SK-N-MC (cell line): ENCODE data around the gene JPH2.

ENCODE experiments used
- DNase-seq: peaks from one replicate; pipeline ENCODE4 v3.0.0-alpha.2; 2011; ENCODE audit warnings: low read depth, low spot score
- H3K27ac ChIP-seq: fragments of 200-600 bp; sonication (generic); 2 replicates; pipeline ENCODE4 v1.5.1; 2016; ENCODE audit warnings: mixed run types
- H3K36me3 ChIP-seq: fragments of 200-600 bp; sonication (generic); 2 replicates; pipeline ENCODE4 v1.6.1; 2017; ENCODE audit warnings: antibody characterized with exemption, low read length, mixed read lengths; ENCODE audit not compliant: insufficient read depth
- H3K4me3 ChIP-seq: fragments of 200-600 bp; sonication (generic); 2 replicates; pipeline ENCODE4 v1.5.1; 2016
- H3K9ac ChIP-seq: fragments of 200-600 bp; sonication (generic); 2 replicates; pipeline ENCODE4 v1.8.0; 2017; ENCODE audit warnings: mixed run types, mixed read lengths; ENCODE audit not compliant: insufficient read length
- H3K9me3 ChIP-seq: fragments of 200-600 bp; sonication (generic); 2 replicates; pipeline ENCODE4 v1.6.1; 2017; ENCODE audit warnings: low read depth, mild to moderate bottlenecking, antibody characterized with exemption, low read length, moderate library complexity, mixed read lengths
- EZH2 ChIP-seq: fragments of 200-600 bp; sonication (generic); IDR thresholded peaks from one replicate; pipeline ENCODE4 v1.6.1; 2017; ENCODE audit warnings: antibody characterized with exemption
- FOXP2 ChIP-seq: optimal IDR thresholded peaks from 2 replicates; pipeline ENCODE3; 2011; ENCODE audit warnings: mild to moderate bottlenecking, moderate library complexity; ENCODE audit not compliant: insufficient read depth; ENCODE audit errors: extremely low read length, control extremely low read depth
- POLR2AphosphoS5 ChIP-seq: IDR thresholded peaks from 2 replicates; pipeline ENCODE4 v1.6.1; 2012; ENCODE audit warnings: mild to moderate bottlenecking, low read depth, low read length, borderline replicate concordance

Gene JPH2

DNA sequence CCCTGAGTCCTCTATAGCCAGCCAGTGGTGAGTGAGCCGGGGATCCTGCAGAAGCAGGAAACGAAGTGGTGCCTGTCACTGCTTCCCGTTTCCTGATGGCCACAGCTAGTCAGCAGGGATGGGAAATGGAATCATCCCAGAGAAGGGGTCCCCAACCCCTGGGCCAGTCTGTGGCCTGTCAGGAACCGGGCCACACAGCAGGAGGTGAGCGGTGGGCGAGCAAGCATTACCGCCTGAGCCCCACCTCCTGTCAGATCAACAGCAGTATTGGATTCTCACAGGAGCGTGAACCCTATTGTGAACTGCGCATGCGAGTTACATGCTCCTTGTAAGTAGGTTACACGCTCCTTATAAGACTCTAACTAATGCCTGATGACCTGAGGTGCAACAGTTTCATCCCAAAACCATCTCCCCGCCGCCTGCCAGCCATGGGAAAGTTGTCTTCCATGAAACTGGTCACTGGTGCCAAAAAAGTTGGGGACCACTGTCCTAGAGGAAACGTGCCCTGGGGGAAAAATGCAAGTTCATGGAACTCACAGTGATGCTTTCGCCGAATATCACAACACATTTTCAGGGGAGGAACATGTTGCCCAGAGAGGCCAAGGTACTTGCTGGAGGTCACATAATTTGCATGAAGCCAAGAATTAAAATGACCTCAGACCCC is 113.8 kb downstream of the JPH2 start:
- Histone ChIP-seq H3K9me3 (no peaks in the 10 kb centered on the region), H3K4me3 (0 out of 2 replicates have a peak overlapping the region, but pooled peaks have one; percentile 2), H3K36me3 (0 out of 2 replicates have a peak, but pooled peaks cover 4% of the 10 kb centered on the region), H3K27ac (peak overlapping the region; percentile 59; the same call in 1 of the 2 replicates), H3K9ac (no peak overlapping the region)
- DNase-seq = no peak
- no peak for TF ChIP-seq POLR2AphosphoS5

DNA sequence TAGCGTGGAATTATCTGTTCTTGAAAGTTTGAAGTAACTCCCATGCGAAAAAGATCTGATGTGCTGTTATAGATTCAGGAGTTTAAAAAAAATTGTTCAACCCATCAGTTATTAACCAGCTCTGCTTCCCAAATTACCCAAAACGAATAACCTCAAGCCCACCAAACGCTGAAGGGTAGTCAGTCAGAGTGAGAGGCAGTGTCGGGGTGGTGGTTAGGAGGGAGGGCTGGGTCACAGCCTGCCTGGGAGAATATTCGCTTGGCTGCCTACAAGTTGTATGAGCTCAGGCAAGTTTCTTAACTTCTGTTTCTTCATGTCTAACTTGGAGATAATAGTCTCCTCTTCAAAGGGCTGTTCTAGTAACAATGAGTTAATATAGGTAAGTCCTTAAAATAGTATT is 114.6 kb downstream of the JPH2 start:
- Histone ChIP-seq H3K27ac (peak overlapping the region; percentile 75; the same call in 1 of the 2 replicates), H3K9ac (no peak overlapping the region), H3K36me3 (0 out of 2 replicates have a peak, but pooled peaks cover 4% of the 10 kb centered on the region), H3K9me3 (no peaks in the 10 kb centered on the region), H3K4me3 (no peak overlapping the region)
- TF ChIP-seq POLR2AphosphoS5 (no peak), FOXP2 (no peak), EZH2 (no peak)
- DNase-seq = no peak

DNA sequence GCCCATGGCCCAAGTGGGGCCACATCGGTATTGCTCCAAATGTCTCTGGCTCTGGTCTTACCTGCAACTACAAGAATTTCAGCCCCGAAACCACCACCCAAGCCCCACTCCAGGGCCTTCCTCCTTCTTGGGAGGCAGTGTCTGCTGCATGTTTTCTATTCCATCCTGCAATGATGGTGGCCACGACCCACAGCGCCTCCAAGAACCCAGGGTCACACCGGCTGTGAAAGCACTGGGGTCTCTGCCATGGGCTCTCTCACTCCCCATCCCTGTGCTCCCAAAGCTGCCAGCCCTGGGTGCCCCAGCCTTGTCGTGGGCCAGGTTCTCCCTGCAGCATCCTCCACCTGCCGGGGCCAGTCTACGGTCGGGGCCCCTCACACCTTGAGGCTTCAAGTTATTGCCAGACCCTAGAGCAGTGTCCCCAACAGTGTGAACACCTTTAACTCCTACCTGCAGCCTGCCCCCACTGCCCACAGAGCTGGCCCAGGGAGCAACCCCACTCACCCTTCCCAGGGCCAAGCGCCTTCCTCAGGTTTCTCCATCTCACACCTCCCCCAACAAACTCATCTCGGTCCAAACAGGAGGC is 115.4 kb downstream of the JPH2 start:
- Histone ChIP-seq H3K4me3 (no peak overlapping the region), H3K9ac (no peak overlapping the region), H3K36me3 (peaks cover 4% of the 10 kb centered on the region; the same call in 1 of the 2 replicates), H3K27ac (no peak overlapping the region), H3K9me3 (no peaks in the 10 kb centered on the region)
- DNase-seq = no peak
- TF ChIP-seq FOXP2 (no peak), EZH2 (no peak), POLR2AphosphoS5 (no peak)

DNA sequence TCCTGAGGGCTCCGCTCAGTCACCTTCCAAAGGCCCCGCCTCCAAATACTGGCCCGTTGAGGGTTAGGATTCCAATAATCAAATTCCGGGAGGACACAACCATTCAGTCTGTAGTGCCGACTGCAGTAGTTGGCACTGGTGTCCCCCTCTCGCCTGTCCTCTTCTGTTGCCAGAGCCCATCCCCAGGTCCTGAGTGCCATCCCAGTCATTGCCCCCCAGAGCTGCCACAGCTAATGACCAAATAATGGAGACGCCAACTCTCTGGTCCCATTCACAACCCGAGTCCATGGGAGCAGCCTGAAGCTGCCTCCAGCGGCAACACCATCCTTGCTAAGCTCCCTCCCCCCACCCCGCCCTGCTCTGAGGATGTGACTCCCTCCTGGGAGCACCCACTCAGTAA is 115.9 kb downstream of the JPH2 start:
- no peak for DNase-seq
- no peak for TF ChIP-seq POLR2AphosphoS5
- no peak for TF ChIP-seq FOXP2
- no peak for TF ChIP-seq EZH2
- no peak overlapping the region for H3K9ac ChIP-seq
- peaks cover 4% of the 10 kb centered on the region; the same call in 1 of the 2 replicates for H3K36me3 ChIP-seq
- no peak overlapping the region for H3K4me3 ChIP-seq
- no peaks in the 10 kb centered on the region for H3K9me3 ChIP-seq
- no peak overlapping the region for H3K27ac ChIP-seq

DNA sequence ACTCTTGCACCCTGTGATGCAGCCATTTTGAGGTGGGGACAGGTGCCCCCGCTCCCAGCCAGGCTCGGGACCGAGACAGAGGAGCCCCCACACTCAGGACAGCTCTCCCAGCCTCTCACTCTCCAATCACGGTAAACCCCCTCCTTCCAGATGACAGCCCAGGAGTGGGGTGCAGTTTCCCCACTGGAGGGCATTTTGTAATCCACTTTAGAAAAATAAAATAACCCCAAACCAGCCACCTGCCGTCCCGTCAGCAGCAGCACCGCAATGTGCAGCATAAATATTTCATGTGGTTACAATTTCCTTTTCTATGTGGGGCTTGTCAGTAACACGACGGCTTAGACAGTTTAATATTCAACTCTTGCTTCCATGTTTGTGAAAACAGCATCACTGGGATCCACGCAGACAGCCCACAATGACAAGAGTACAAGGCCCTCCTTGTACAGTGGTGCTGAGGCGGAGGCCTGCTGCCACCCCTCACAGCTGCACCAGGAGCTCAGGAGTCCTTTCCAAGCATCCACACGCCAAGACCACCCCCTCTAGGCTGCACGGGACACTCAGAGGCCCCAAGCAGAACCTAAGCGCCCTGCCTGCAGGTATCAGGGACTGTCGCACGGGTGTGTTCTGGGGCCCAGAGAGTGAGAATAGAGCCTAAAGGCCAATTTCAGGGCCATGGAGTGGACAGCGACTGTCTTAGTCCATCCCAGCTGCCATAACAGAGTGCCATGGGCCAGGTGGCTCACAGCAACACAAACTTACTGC is 116.7 kb downstream of the JPH2 start:
- Histone ChIP-seq H3K4me3 (no peak overlapping the region), H3K9ac (no peak overlapping the region), H3K9me3 (no peaks in the 10 kb centered on the region), H3K27ac (no peak overlapping the region), H3K36me3 (peaks cover 5% of the 10 kb centered on the region)
- no peak for DNase-seq
- TF ChIP-seq FOXP2 = no peak
- TF ChIP-seq EZH2 = no peak
- TF ChIP-seq POLR2AphosphoS5 = no peak

DNA sequence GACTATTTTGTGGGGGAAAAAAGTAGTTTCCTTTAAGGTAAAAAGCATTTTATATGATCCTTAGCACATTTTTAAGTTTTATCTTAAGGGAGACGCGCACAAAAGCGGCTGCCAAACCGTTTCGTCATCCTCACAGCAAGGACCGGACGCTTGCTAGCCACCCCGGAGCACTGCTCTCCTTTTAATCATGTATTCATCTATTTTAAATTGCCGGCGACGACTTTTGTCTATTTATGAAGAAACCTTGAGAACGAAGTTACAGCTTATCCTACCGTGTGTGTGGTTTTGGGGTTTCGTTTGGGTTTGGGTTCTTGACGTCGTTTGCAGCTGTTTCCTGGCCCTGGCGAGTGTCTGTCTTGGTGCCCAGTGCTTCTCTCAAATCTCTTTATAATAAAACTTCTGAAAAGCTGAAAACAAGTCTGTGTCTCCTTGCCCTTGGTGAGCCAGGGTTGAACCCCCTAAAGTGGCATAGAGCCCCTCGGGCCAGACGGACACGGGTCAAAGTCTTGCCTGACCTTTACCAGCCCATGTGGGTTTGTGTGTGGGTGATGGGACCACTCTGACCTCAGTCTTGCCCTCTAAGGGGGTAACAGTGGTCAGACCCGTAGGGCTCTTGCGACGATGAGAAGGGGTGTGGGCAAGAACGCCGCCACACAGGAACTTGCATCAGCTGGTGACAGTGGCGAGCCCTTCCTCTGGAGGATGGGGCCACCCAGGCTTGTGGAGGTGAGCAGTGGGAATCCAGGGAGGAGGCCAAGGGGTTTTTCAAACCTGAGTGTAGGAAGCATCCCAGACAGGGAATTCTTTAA is 117.6 kb downstream of the JPH2 start:
- Histone ChIP-seq H3K9ac (no peak overlapping the region), H3K27ac (peak overlapping the region; percentile 75), H3K36me3 (peaks cover 8% of the 10 kb centered on the region), H3K4me3 (no peak overlapping the region), H3K9me3 (no peaks in the 10 kb centered on the region)
- no peak for DNase-seq
- TF ChIP-seq POLR2AphosphoS5 = no peak
- no peak for TF ChIP-seq FOXP2
- no peak for TF ChIP-seq EZH2

DNA sequence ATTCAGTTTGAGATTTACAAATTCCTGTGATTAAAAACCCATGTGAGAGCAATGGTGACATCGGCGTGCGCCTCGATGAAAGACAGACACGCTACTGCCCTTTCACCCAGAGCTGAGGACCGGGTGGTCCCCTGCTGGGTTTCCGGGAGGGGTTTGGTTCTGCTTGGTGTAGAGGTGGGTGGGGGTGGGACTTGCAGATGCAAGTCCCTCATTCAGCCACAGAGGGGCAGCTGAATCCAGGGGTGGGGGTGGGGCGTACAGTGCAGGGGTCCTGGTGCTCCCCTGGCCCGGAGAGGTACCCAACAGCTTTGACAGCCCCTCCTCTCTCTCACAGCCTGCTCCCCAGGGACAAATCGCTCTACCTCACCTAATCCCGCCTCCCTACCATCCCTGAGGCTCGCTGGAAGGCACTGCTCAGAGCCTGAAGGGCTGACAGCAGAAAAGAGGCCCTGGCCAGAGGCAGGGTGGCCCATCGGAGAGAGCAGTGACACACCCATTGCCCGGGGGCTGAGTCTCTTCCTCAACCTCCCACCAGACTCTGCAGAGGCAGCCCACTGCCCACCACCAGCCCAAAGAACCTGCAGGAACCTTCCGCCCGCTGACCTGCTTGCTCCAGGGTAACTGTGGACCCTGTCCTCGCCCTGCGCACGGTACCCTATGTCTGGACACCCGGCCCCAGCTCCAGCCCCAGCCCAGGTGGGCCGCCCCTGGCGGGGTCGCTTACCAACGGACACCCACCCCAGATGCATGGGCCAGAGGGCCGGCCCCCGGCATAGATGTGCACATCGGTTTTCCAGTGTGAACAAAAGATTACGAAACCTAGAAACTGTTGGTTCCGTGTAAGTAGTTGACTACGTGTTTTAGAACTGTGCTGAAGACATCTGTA is 118.4 kb downstream of the JPH2 start:
- H3K4me3 ChIP-seq = no peak overlapping the region
- no peak for DNase-seq
- no peak overlapping the region for H3K9ac ChIP-seq
- TF ChIP-seq EZH2 (no peak), FOXP2 (no peak)
- no peaks in the 10 kb centered on the region for H3K9me3 ChIP-seq
- peak overlapping the region; percentile 75 for H3K27ac ChIP-seq
- peaks cover 8% of the 10 kb centered on the region for H3K36me3 ChIP-seq

DNA sequence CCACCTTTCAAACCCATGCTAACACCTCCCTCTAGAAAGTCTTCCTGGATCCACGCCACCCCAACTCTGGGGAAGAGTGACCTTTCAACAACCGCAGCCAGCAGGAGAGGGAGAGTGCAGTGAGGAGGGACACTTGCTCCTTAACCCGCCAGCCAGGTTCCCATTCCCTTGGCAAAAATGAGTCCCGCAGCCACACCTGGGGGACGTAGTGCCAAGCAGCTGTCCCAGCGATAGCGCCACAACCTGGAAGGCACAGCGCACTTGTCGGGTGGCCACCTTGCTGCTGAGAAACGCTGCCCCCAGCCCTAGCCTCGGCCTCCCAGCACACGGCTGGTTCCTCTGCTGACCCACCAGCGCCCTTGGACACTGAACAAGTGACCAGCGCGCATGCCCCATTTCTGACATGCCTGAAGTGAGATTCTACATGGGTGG is 119.3 kb downstream of the JPH2 start:
- no peak overlapping the region for H3K27ac ChIP-seq
- no peak overlapping the region for H3K4me3 ChIP-seq

More for the DNA sequence above, 119.3 kb downstream of the JPH2 start:
- no peak for DNase-seq
- no peaks in the 10 kb centered on the region for H3K9me3 ChIP-seq
- no peak overlapping the region for H3K9ac ChIP-seq
- peaks cover 8% of the 10 kb centered on the region for H3K36me3 ChIP-seq
- TF ChIP-seq EZH2 (no peak), FOXP2 (no peak), POLR2AphosphoS5 (no peak)
